HG02938 (cell line): ENCODE data around the gene GPC1.
"Not testable (repeated sequence)": the region's sequence is repeated elsewhere in the genome, so short reads cannot be mapped to it uniquely, and the experiment has no call there.

ENCODE experiments used
- ATAC-seq: cut with Tn5 transposase; IDR thresholded peaks from one replicate; pipeline ENCODE4 v1.9.1; 2021; ENCODE audit warnings: mild to moderate bottlenecking, moderate library complexity; ENCODE audit not compliant: unreplicated experiment

Gene GPC1

GRCh38 chr2:240435457-240435947, at the start of gene GPC1:
TSS of gene GPC1 (plus strand) at chr2:240435663. CDS start at chr2:240435919, 256 bp downstream.
- peak; percentile 40 for ATAC-seq

- no peak for ATAC-seq
These were observed 49.1 kb upstream of the GPC1 start for GRCh38 chr2:240386326-240386725.

GRCh38 chr2:240386743-240387142, 48.7 kb upstream of the GPC1 start:
- ATAC-seq, result not testable (repeated sequence)

GRCh38 chr2:240387325-240387668, 48.2 kb upstream of the GPC1 start:
- ATAC-seq, result no peak

GRCh38 chr2:240387669-240388358, 47.6 kb upstream of the GPC1 start:
- no peak for ATAC-seq

- no peak for ATAC-seq
These were observed 46.8 kb upstream of the GPC1 start for GRCh38 chr2:240388471-240389301.

- no peak for ATAC-seq
These were observed 46.1 kb upstream of the GPC1 start for GRCh38 chr2:240389302-240389805.

- no peak for ATAC-seq
These were observed 45.1 kb upstream of the GPC1 start for GRCh38 chr2:240390091-240391073.

GRCh38 chr2:240391111-240392051, 44.1 kb upstream of the GPC1 start:
- no peak for ATAC-seq

- no peak for ATAC-seq
These were observed 43.1 kb upstream of the GPC1 start for GRCh38 chr2:240392084-240392947.

- no peak for ATAC-seq
These were observed 42.3 kb upstream of the GPC1 start for GRCh38 chr2:240392948-240393830.

GRCh38 chr2:240393831-240394410, 41.5 kb upstream of the GPC1 start:
- ATAC-seq, result no peak

- ATAC-seq, result no peak
These were observed 40.9 kb upstream of the GPC1 start for GRCh38 chr2:240394549-240394948.

GRCh38 chr2:240395448-240395847, 40.0 kb upstream of the GPC1 start:
- no peak for ATAC-seq

GRCh38 chr2:240395896-240396622, 39.4 kb upstream of the GPC1 start:
- ATAC-seq, result no peak

- ATAC-seq, result no peak
These were observed 38.6 kb upstream of the GPC1 start for GRCh38 chr2:240396623-240397541.
